ENCODE measurements around the gene TIMM9.
"Not testable (repeated sequence)": the region's sequence is repeated elsewhere in the genome, so short reads cannot be mapped to it uniquely, and the experiment has no call there.

TIMM9 gene, protein sequence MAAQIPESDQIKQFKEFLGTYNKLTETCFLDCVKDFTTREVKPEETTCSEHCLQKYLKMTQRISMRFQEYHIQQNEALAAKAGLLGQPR

DNA sequence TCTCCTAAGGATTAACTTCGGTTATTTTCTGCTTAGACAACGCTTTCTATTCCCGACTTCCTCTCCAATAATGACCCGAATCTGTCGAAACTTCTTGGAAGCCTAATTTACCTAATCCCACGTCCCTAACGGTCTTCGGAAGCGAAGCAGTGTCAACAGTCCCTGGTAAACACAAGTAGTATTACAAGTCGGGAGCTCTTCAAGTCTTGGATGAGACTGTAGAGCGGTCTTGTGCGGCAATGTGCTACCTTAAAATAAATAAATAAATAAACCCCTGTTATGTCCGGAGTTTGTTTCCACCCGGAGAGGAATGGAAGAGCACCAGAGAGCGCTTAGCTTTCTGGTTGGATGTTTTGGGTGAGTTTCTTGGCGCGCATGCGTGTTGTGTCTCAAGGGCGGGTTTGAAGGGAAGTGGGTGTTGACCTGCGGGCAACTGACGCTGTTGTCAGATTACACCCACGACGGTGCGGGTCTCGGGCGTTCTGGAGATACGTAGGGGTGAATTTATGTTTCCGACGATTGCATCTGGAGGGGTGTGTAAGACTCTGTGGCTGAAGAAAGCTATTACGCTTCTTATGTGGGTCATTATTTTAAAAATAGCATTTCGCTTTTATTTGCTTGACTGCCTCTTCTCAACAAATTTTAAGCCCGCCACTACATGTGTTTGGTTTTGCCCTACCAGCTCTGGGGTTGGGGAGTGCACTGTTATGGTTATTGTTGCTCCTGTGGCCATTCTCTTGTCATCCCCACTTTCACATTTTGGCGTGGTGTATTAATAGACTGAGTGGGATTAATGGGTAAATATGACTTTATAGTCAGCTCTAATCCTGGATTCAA, at the start of gene TIMM9, which contains the start of gene KIAA0586:
Gene TIMM9, minus strand, starts transcription at position 251 of the 837 bp plus-strand sequence. CDS start 15,586 bp downstream, outside the sequence.
Gene KIAA0586, plus strand, starts transcription at position 439 of the 837 bp plus-strand sequence. CDS start 546 bp downstream, outside the sequence.
- peak; percentile 90 for DNase-seq

DNA sequence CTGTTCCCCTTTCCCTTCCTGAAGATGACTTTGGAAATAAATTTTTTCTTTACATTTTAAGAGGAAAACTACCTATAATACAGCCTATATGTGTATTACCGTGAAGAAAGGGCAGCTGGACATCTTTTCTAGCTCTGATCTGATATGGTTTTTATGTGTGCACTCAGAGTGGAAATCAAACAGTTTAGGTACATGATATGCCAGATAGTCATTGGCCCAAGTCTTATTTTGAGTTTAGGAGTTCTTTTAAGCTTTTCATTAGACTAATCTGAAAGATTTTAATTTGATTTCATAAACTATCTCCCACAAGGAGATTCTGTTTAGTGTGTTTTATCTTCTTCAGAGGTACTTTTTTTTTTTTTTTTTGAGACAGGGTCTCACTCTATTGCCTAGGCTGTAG, 49.0 kb upstream of the TIMM9 start:
- no peak for DNase-seq

DNA sequence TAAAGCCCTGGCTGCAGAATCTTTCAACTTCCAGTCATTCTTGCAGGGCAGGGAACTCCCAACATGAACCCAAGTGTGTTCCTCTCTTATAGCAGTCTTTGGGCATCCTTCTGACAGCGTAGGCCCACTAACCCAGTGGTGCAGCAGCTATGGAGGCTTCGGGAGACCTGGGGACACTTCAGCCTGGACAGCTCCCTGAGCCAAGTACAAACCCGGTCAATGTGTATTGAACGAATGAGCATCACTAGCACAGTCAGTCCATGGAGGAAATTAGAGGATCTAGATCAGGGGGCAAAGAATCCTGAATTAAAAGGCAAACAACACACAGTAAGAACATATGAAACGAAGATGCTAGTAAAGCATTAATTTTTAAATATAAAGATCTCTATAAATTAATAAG, 42.0 kb upstream of the TIMM9 start:
- DNase-seq: no peak

DNA sequence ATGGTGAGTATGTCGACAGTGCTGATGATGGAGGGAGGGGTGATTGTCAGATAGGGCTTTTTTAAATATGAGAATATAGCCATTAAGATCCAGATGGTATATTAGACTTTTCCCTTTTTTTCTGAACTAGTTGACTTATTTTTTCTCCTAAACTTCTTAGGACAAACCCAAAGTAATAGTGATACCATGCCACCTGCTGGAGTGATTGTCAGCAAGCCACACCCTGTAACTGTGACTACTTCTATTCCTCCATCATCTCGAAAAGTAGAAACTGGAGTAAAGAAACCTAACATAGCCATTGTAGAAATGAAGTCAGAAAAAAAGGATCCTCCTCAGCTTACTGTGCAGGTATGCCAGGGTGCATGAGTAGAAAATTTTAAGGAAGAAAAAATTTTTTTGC, 40.2 kb upstream of the TIMM9 start:
- DNase-seq: no peak

DNA sequence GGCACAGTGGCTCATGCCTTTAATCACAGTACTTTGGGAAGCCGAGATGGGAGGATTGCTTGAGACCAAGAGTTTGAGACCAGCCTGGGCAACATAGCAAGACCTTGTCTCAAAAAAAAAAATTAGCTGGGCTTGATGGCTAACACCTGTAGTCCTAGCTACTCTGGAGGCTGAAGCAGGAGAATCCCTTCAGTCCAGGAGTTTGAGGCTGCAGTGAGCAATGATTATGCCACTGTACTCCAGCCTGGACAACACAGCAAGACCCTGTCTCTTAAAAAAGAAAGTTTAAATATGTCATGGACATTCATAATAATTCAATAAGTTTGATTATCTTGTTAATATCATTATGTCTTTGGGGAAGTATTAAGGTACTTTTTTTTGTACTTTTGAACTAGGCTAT, 39.1 kb upstream of the TIMM9 start:
- DNase-seq: no peak

DNA sequence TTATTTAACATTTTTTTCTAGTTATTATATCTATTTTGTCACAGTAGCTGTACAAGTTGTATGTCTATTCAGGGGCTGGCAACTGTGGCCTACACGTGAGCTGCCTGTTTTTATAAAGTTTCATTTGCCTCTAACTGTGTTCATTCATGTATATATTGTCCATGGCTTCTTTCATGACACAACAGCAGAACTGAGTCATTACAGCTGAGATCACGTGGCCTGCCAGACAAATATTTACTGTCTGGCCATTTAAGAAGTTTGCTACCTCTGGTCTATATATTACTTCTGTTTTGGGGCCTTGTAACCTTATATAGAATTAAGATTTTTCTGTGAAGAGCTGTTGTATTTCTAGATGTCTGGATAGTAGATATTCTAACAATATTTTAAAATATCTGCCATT, 38.1 kb upstream of the TIMM9 start:
- DNase-seq: no peak

DNA sequence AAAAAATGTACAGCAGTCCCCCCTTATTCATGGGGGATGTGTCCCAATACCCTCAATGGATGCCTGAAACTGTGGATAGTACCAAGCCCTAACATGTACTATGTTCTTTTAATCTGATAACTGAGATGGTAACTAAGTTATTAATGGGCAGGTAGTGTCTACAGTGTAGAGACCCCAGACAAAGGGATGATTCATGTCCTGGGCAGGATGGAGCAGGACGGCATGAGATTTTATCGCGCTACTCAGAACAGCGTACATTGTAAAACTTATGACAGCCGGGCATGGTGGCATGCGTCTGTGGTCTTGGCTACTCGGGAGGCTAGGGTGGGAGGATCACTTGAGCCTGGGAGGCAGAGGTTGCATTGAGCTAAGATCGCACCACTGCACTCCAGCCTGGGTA, 37.3 kb upstream of the TIMM9 start:
- DNase-seq: no peak

DNA sequence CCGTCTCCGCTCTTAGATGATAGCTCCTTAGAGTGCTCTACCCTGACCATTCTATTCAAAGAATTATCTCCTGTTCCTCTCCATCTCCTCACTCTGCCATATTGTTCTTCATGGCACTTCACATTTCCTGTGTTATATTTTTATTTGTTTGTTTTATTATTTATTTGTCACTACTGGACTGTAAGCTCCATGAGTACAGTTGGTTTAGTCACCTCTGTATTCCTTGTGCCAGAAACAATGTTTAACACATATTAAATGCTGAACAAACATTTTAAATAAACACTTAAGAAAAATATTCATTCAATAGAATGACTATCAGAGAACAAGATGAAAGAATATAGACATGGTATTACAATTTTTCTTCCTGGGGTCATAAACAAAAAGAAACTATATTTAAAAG, 35.8 kb upstream of the TIMM9 start:
- DNase-seq: no peak

DNA sequence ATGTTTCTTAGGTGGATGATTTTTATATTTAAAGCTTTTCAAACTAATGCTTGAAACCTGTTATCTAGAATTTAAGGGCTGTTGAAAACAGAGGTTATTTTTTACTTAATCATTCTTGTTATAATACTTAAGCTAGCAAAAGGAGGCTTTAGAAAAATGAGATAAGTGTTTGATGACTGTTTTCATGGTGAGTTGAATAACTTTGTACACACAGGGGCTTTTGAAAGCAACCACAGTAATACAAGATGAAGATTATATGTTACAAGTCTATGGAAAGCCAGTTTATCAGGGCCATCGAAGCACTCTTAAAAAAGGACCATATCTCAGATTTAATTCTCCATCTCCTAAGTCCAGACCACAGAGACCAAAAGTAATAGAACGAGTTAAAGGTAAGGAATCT, 33.4 kb upstream of the TIMM9 start:
- DNase-seq: no peak

DNA sequence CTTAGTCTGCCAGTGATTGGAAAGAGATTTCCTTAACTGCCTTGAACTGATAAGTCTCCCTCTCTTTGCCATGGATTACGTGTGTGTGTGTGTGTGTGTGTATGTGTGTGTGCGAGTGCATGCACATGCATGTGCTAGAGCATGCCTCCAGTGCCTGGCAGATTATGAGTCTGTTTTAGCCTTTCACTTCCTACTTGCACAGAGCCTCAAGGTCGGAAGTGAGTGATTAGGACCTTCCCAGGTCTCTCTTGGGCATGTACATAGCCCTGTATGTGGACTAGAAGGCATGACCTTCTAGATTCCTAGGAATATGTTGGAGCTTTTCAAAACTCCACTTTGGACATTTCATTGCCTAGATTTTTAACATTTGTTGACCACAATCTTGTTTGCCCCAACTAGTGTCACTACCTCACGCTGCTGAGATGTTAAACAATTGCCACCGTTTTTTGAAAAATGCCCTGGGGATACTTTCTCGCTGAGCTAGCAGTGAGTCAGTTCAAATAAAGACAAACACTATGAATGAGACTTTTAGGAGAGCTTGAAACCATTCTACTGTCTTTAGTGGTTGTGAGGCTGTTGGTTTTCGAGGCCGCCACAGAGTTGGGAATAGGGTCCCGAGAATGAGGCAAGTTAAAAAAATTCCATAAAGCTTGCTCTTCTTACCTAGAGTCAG, 28.4 kb upstream of the TIMM9 start:
- DNase-seq: no peak

DNA sequence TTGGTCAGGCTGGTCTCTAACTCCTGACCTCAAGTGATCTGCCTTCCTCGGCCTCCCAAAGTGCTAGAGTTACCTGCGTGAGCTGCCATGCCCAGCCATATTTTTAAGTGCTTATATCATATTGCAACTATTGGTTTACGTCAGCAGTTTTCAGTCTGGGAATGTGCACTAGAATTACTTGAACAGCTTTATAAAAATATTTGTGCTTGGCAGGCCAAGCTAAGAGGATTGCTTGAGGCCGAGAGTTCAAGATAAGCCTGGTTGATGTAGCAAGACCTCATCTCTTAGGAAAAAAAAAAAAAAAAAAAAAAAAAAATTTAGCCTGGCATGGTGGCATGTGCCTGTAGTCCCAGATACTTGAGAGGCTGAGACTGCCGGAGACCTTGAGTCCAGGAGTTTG, 17.3 kb upstream of the TIMM9 start:
- no peak for DNase-seq

DNA sequence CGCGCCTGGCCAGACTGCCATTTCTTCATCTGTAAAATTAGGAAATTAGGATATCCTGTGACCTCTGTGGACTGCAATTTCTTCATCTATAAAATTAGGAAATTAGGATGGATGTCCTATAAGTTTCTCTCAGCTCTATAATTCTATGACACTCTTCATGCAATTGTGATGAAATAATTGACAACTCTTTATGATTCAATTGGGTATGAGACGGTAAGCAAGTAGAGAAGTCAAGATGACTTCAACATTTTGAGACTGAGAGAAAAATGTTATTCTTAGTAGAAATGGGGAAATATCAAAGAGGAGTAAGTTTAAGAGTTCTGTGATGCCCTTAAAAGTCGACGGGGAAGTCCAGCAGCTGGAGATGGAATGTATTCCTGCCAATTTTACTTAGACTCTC, 12.1 kb upstream of the TIMM9 start:
- no peak for DNase-seq

DNA sequence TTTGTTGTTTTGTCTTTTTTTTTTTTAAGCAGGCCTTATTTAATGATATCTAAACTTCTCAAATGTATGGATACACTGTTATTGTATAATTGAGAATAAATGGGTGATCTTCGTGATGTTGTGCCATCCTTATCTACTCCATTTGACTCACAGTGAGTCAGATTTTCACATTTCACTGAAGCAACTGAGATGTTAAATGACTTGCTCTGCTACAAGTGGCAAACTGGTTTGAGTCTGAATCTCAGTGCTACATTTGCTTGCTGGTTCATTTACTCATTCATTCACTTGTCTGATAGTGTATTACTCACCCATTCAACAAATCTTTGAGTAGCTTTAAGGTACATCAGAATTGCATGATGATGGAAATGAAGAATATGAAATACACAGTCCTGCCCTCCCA, 2.8 kb upstream of the TIMM9 start:
- DNase-seq: no peak

DNA sequence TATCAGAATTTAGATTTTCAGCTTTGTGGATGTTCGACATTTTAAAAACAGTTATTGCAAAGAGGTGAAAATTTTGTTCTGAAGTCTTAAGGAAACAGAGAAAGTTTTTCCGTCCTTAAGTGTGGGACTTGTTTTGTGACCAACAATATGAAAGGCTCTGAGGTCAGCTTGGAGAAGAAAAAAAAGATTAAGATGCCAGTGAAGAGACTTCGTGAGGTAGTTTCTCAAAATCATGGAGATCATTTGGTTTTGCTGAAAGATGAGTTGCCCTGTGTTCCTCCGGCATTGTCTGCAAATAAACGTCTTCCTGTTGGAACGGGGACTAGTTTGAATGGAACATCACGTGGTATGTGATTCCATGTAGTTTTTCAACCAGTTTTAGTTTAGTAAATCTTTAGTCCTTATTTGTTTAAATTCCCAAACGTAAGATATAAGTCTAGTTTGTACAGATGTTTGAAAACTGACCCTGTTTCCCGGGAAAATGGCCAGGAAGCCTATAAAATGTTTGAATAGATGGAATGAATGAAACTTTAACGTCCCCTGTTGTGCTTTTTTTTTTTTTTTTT, 870 bp upstream of the TIMM9 start:
- DNase-seq: no peak

DNA sequence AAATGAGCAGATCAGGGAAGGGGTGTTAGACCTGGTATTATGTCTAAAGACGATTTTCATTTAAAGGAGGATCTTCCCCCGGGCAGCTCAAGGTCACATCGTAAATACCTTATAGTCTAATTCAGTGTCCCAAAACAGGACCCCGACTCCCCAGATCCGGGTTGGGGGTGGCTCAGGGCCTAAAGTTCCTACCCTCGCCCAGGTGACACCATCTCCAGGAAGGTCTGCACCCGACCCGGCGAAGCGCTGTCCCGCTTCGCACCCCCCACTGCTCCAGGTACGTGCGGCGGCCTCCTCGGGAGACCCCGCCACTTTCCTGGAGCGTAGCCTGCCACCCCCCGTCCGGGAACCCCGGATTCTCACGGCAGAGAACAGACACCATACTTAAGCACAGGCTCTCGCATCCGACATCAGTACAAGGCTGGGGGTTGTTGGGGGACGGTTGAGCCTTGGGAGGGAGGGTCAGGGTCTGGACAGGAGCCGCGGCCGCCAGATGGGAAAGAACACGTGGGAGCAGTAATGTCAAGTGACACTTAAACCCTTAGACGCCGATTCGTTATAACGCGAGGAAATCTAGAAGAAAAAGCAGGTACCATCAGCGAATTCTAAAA, 556 bp downstream of the TIMM9 start:
- peak; percentile 47 for DNase-seq

DNA sequence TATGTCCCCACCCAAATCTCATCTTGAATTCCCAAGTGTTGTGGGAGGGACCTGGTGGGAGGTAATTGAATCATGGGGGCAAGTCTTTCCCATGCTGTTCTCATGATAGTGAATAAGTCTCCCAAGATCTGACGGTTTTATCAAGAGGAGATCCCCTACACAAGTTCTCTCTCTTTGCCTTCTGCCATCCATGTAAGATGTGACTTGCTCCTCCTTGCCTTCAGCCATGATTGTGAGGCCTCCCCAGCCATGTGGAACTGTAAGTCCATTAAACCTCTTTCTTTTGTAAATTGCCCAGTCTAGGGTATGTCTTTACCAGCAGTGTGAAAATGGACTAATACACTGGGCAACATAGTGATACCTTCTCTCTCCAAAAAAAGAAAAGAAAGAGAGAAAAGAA, 10.4 kb downstream of the TIMM9 start:
- not testable (repeated sequence) for DNase-seq

DNA sequence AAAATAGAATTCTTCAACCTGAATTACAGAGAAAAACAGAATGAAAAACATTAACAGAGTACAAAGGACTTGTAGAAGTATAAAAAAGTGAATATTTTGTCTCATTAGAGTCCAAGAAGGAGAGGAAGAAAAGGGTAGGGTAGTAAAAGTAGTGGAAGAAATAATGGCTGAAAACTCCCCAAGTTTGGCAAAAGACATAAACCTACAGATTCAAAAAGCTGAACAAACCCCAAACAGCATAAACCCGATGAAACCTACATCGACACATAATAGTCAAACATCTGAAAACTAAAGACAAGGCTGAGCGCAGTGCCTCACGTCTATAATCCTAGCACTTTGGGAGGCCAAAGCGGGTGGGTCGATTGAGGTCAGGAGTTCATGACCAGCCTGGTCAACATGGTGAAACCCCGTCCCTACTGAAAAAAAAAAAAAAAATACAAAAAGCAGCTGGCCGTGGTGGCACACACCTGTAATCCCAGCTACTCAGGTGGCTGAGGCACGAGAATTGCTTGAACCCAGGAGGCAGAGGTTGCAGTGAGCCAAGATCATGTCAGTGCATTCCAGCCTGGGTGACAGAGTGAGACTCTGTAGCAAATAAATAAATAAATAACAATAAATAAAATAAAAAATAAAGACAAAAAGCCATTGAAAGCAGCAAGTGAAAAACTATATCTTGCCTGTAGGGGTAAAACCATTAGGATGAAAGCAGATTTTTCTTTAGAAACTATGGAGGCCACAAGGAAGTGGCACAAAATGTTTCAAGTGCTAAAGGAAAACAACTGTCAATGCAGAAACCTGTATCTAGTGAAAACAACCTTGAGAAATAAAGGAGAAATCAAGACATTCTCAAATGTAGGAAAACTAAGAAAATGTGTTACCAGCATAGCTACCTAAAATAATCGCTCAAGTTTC, 11.4 kb downstream of the TIMM9 start:
- DNase-seq: no peak

DNA sequence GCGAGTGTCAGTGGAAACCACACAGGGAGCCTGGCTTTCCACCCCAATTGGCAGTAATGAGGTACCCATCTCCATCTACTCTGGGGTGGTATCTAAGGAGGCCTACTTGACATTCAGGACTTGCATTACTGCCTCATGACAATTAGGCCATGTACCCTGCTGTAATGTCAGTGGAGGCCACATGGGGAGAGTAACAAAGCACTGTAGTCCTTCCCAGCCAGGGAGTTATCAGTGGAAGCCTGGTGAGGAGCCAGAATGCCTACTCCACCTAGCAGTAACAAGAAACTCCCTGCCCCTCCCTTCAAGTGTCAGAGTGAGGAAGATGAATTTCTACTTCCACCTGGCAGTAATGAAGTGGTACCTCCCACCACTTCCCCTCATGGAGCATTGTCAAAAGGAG, 12.5 kb downstream of the TIMM9 start:
- no peak for DNase-seq

DNA sequence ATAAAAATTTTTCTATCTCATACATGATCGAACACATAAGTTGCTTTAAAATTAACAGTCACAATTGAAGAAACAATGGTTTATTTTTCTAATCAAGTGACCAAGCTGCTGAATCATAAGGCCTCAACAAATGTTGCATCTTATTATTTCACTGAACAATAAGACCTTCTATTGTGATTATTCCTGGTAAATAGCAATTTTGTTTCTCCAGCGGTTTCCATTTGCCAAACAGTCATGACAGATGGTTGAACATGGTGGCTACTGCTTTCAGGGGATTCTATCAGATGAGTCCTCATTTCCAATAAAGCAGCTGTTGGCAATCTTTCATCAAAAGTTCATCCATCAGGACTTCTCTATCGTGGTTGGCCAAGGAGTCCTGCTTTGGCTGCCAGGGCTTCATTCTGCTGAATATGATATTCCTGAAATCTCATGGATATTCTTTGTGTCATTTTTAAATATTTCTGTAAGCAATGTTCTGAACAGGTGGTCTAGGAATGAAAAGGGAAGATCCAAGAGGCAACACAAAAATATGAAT, 18.6 kb downstream of the TIMM9 start:
- DNase-seq: no peak

DNA sequence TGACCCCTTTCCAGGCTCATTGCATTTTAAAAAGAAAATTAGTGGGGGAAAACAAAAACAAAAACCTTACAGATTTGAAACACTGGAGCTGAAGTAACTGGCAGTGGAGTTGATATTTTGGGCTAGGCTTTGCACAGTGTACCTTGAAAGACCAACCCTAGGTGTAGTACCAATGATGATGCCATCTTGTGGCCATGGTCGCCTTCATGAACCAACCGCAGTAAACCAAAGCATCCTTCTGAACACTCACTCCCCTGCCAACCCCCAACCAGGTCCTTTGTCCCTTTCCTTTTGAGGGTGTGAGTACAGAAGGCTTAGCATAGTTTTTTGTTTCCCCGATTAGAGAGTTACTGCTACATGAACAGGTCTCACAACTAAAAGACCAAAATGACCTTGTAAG, 25.7 kb downstream of the TIMM9 start:
- no peak for DNase-seq

DNA sequence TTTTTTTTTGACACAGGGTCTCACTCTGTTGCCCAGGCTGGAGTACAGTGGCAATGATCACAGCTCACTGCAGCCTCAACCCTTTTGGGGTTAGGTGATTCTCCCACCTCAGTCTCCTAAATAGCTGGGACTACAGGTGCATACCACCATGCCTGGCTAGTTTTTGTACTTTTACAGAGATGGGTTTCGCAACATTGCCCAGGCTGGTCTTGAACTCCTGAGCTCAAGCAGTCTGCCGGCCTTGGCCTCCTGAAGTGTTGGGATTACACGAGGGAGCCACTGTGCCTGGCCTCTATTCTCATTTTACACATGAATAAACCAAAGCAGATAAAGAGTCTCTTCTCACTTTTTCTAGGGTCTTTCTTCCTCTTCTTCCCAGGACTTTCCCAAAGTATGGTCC, 28.4 kb downstream of the TIMM9 start:
- DNase-seq: no peak

DNA sequence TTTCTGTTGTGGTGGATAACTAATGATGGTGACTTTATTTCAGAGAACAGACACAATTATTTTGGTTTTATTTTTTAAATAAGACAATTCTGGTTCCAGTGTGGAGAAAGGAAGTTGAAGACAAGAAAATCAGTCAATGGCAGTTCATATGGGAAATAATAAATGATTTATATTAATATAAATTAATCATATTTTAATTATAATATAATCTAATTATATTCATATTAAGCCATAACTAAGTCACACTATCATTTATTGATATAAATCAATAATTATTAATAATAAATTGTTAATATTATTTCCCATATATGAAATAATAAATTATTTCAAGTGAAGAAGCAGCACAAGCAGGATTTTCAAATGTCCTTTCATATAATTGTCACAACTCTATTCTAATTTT, 28.8 kb downstream of the TIMM9 start:
- no peak for DNase-seq
